NCI-H460 (cell line): ENCODE data around the gene RAE1. TPM values are rescaled to one million over a fixed set of nuclear protein-coding genes. Genes with fewer than 3 reads are reported as not detected.
A peak's percentile ranks its signal among the peaks of the same experiment; 100 is the strongest.
"Not testable (repeated sequence)": the region's sequence is repeated elsewhere in the genome, so short reads cannot be mapped to it uniquely, and the experiment has no call there.

Source experiments
- DNase-seq: peaks from one replicate; pipeline ENCODE4 v3.0.0-alpha.2; 2016; ENCODE audit warnings: low read depth; ENCODE audit errors: extremely low read depth
- total RNA-seq: library from RNA; depleted of rRNA; stranded (reverse); fragments of >200 nt; shearing (Covaris generic); gene quantifications from 2 replicates; pipeline ENCODE4 v1.2.3, GENCODE V29; 2014

RAE1 gene
- total RNA-seq, 1 experiment from 2014 or later: 42.8 TPM

- no peak for DNase-seq
Observed at GRCh38 chr20:57325632-57326356, 25.3 kb upstream of the RAE1 start.

- DNase-seq: no peak
Observed at GRCh38 chr20:57326667-57327455, 24.2 kb upstream of the RAE1 start.

DNA sequence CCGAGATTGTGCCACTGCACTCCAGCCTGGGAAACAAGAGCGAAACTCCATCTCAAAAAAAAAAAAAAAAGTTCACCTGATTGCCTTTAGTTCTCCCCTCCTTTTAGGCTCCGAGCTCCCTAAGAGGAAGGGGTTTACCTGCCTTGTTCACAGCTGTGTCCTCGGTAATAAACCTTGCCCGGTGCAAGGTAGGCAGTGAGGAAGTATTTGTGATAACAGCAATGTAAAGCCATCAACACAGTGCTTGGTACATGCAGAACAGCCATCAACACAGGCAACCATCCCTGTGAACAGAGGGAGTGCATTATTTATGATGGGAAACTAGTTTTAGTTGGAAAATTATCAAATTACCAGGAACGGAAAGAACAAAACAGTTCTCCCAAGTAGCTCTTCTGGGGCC, 23.2 kb upstream of the RAE1 start:
- no peak for DNase-seq

- no peak for DNase-seq
Observed at GRCh38 chr20:57329608-57330221, 21.3 kb upstream of the RAE1 start, which contains the start of gene SPO11. TSS of gene SPO11 (plus strand) at chr20:57329803. CDS start at chr20:57329868, 65 bp downstream.

DNA sequence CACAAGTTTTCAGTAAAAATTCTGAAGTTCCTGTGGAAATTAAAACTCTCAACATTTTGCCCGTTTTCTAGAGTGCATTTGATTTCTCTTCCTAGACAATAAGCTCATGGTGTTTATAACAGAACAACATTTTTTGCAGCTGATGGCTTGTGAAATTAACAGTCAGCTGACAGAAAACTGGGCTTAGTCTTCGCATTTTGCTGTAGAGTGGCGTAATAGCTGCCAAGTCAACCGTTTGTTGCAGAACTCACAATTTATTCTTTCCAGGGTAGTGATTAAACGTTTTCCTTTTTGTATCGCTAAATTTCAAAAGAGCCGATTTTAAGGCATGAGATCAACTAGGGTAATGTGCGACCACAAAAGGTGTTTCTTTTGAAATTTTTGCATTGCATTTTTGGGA, 20.1 kb upstream of the RAE1 start:
- DNase-seq: no peak

DNA sequence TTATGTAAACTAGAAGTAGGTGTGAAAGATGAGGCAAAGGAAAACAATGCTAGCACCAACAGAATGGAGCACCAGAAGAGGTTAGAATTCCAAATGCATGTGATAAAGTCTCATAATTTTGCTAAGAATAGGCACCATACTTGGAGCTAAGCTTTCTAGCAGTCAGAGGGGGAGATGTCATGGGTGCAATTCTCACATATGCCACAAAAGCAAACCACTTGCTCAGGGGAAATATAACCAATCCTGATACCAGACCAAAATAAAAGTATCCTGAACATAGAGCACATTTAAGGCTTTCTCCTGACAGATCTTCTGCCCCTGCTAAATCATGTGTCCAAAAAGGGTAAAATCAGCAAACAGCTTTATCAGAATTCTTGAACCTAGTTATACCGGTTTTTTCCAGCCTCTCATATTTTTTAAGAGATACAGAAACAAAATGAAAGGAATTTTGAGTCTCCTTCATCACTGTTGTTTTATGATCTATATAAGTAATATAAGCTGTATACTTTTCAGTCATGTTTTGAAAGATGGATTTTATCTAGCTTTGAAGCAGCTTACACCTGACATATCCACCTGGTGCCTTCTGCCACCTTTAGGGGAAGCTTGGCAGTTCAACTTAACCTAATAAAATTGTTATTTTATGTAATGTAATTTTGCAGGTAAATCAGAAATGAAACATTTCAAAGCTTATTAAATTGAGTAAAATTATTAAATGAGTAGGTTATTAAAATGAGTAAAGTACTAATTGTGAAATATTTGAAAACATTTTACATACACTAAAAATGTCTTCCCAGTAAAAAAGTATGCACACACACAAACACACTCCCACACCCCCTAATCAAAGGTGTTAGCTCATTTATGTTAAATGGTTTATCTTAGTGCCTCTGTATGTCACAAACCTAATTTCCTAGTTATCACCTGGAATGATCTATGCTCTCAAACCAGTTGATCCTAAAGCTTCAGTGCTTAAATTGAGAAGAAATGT, 18.7 kb upstream of the RAE1 start:
- DNase-seq: no peak

DNA sequence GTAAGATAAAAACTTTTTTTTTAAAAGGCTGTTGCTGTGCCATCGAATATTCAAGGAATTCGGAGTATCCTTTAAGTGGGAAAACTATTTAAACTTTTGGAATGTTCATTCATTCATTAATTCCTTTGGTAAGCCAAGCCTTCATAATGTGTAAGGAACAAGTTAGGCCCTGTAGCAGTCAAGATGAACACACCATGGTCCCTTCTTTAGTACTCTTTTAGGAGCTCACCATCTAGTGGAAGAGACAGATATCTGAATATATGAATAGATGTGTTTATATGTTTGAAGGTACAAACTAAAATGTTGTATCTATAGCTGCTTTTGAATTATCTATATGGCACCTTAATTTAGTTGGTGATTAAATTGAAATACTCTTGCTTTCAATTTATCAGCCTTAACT, 15.7 kb upstream of the RAE1 start:
- DNase-seq: no peak

GRCh38 chr20:57341663-57342062, 9.4 kb upstream of the RAE1 start:
- DNase-seq: no peak

- DNase-seq: no peak
Observed at GRCh38 chr20:57342829-57343228, 8.2 kb upstream of the RAE1 start.

- DNase-seq: peak; percentile 55
Observed at GRCh38 chr20:57346477-57346876, 4.6 kb upstream of the RAE1 start.

GRCh38 chr20:57347393-57347792, 3.7 kb upstream of the RAE1 start:
- DNase-seq: no peak

DNA sequence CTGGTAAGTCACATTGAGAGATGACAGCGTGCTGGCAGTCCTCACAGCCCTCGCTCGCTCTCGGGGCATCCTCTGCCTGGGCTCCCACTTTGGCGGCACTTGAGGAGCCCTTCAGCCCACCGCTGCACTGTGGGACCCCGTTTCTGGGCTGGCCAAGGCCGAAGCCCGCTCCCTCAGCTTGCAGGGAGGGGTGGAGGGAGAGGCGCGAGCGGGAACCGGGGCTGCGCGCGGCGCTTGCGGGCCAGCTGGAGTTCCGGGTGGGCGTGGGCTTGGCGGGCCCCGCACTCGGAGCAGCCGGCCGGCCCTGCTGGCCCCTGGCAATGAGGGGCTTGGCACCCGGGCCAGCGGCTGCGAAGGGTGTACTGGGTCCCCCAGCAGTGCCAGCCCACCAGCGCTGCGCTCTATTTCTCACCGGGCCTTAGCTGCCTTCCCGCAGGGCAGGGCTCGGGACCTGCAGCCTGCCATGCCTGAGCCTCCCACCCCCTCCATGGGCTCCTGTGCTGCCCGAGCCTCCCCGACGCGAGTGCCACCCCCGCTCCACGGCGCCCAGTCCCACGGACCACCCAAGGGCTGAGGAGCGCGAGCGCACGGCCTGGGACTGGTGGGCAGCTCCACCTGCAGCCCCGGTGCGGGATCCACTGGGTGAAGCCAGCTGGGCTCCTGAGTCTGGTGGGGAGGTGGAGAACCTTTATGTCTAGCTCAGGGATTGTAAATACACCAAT, 2.7 kb upstream of the RAE1 start:
- DNase-seq: not testable (repeated sequence)

DNA sequence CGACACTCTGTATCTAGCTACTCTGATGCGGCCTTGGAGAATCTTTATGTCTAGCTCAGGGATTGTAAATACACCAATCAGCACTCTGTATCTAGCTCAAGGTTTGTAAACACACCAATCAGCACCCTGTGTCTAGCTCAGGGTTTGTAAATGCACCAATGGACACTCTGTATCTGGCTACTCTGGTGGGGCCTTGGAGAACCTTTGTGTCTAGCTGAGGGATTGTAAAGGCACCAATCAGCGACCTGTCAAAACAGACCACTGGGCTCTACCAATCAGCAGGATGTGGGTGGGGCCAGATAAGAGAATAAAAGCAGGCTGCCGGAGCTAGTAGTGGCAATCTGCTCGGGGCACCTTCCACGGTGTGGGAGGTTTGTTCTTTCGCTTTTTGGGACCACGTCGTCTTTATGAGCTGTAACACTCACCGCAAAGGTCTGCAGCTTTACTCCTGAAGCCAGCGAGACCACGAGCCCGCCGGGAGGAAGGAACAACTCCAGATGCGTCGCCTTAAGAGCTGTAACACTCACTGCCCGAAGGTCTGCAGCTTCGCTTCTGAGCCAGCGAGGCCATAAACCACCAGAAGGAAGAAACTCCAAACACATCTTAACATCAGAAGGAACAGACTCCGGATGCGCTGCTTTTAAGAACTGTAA, 2.0 kb upstream of the RAE1 start:
- not testable (repeated sequence) for DNase-seq

DNA sequence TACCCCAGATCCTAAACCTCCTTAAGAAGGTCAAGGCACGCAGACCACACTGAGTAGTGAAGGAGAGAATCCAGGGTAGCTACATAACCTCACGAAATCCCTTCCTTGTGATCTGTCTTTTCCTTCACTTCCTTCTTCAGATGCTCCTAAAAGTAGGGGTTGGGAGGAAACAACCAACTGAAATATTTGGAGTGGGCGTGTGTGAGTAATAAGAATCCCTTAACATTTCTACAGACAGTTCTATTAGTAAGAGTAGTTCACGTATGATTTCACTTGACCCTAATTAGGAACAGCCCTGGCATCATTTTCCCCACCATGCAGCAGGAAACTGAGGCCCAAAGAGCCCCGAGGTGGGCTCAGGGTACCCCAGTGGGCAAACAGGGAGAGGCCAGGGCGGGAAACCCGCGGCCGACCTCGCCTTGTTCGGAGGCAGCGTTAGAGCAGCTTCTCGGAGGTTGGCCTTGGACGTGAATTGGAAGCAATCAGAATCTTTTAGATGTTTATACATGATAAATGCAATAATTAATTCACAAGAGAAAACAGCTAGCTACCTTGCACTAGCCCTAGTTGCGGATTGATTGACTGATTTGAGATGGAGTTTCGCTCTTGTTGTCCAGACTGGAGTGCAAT, 859 bp upstream of the RAE1 start:
- DNase-seq: no peak

- DNase-seq: not testable (repeated sequence)
Observed at GRCh38 chr20:57350726-57351041, 371 bp upstream of the RAE1 start.

- no peak for DNase-seq
Observed at GRCh38 chr20:57352305-57352704, 1.2 kb downstream of the RAE1 start.

- DNase-seq: no peak
Observed at GRCh38 chr20:57353351-57353750, 2.3 kb downstream of the RAE1 start.

GRCh38 chr20:57361517-57361916, 10.5 kb downstream of the RAE1 start:
- no peak for DNase-seq

DNA sequence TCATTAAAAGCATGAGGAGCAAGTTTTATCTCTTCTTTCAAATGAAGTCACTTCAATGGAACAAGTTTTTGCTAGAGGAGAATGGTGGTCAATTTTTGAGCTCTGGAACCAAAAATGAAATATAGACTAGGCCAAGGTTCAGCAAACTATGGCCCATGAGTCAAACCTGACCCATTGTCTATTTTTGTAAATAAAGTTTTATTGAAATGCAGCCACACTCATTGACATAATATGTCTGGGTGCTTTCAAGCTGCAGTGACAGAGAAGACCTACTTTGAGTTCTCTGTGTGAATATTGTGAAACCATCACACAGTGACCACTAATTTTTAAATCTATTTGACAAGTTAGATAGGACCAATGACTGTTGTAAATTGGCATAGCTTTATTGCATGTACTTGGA, 13.4 kb downstream of the RAE1 start:
- no peak for DNase-seq
